GM19468 (cell line): Measurements from ENCODE around the gene SLC38A7.
"Not testable (repeated sequence)": the region's sequence is repeated elsewhere in the genome, so short reads cannot be mapped to it uniquely, and the experiment has no call there.

ENCODE experiments used
- ATAC-seq: cut with Tn5 transposase; IDR thresholded peaks from one replicate; pipeline ENCODE4 v1.9.1; 2021; ENCODE audit warnings: mild to moderate bottlenecking, moderate library complexity, moderate number of reproducible peaks; ENCODE audit not compliant: unreplicated experiment; ENCODE audit errors: extremely low read depth

Gene SLC38A7

DNA sequence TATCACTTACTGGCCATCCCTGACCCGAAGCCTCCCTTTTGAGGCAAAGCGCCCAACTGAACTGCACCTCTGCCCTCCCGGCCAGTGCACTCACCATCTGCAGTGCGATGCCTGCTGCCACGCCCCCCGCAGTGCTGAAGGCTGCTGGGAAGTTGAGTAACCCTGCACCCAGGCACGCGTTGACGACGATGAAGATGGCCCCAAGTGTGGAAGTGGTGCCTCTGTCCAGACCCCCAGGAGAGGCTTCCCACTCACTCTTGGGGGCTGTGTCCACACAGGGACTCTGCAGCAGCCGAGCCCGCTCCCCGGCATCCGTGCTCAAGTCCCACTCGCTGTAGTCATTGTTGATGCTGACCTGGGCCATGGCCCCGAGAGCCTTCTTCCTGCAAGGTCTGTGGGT lies 4.8 kb downstream of the SLC38A7 start:
- no peak for ATAC-seq

GRCh38 chr16:58678716-58679115 lies 5.9 kb downstream of the SLC38A7 start:
- no peak for ATAC-seq

- no peak for ATAC-seq
Measured at GRCh38 chr16:58678269-58678668, 6.3 kb downstream of the SLC38A7 start.

DNA sequence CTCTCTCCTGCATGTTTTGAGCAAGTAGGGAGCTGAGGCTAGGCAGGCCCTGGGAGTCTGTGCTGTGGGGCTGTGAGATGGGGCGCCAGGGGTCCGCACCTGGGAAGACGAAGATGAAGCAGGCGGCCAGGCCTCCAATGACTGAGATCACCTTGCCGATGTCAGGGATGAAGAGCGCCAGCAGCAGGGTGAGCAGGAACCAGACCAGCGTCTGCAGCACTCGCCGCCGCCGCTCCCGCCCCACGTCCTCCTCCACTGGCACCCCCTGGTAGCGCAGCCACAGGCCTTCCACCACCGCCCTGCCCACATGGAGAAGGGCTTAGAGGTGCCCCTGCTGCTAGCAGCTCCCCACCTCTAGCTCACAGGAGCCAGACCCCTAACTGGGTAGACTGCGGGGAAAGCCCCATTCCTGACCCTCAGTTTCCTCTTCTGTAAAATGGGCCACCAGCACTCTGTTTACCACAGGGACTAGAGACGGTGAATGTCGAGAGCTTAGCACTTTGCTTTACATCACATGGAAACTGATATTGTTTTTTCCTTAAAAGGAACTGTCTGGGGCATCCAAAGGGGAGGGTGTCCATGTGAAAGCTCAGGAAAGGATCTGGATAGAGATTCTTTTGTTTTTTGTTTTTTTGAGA lies 13.5 kb downstream of the SLC38A7 start:
- no peak for ATAC-seq

- ATAC-seq: no peak
Measured at GRCh38 chr16:58670177-58670576, 14.4 kb downstream of the SLC38A7 start.

DNA sequence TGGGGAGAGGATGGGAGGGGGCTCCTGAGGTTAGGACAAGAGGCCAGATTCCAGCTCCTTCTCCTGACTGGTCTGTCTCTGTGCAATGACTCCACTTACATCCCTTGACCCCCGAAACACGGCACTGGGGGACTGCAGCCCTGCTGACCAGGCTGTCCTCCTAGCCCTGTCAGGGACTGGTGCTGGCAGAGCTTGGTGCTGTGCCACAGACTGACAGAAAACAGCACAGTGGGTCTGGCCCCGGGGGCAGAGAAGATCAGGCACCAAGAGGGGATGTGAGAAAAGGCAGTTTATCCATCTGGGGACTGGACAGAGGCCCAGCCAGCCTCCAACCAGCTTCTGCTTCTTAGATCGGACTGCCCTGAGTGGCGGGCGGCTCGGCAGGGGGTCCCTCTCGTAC lies 19.4 kb downstream of the SLC38A7 start:
- ATAC-seq: no peak

DNA sequence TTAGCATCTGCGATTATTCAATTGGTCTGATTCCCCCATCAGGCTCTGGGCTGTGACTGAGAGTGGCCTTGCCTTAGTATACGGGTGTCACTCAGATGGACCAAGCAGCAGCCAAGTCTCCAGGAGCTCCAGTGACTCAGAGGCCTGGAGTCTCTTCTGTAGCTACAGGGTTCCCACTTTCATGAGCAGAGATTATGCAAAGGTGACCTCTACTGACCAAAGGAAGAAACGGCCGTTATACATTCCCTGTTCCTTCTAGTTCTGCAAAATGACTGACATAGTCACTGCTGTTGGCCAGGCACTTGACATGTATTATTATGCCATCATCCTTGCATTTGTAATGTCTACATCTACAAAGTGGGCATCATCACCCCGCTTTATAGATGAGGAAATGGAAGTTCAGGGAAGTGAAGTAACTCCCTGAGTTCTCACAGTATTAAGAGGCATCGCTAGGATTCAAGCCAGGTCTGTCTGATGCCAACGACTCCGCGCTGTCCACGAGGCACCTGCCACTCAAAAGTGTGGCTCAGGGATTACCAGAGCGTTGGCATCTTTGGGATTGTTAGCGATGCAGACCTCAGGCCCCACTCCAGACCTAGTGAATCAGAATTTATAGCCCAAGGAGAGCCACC lies 23.3 kb downstream of the SLC38A7 start:
- ATAC-seq: no peak

- not testable (repeated sequence) for ATAC-seq
Measured at GRCh38 chr16:58659911-58660310, 24.7 kb downstream of the SLC38A7 start.

- no peak for ATAC-seq
Measured at GRCh38 chr16:58658796-58659211, 25.8 kb downstream of the SLC38A7 start.

DNA sequence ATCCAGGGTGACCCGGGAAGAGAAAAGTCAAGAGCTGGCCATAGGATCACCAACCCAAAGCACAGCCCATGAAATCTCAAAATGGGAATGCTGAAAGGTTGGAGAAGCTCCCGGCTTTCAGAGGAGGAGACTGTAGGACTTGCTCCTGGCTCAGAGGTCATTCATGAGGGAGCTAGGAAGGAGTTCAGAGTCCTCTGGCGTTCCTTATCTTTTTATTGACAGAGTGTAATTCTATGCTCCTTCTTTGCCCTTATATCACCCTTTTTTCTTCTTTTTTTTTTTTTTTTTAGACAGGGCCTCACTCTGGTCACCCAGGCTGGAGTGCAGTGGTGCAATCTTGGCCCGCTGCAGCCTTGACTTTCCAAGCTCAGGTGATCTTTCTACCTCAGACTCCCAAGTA lies 27.7 kb downstream of the SLC38A7 start:
- no peak for ATAC-seq

DNA sequence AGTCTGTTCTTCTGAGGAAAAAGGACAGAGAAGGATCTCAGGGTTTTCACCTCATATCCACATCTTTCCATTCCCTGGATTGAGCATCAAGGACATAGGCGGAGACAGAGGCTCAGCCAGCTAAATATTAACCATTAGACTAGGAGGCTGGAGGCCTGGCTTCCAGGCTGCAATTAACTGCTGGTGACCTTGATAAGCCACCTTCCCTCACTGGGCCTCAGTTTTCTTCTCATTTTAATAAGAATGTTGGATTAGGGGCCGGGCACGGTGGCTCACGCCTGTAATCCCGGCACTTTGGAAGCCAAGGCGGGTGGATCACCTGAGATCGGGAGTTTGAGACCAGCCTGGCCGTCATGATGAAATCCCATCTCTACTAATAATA lies 29.4 kb downstream of the SLC38A7 start:
- ATAC-seq: no peak

DNA sequence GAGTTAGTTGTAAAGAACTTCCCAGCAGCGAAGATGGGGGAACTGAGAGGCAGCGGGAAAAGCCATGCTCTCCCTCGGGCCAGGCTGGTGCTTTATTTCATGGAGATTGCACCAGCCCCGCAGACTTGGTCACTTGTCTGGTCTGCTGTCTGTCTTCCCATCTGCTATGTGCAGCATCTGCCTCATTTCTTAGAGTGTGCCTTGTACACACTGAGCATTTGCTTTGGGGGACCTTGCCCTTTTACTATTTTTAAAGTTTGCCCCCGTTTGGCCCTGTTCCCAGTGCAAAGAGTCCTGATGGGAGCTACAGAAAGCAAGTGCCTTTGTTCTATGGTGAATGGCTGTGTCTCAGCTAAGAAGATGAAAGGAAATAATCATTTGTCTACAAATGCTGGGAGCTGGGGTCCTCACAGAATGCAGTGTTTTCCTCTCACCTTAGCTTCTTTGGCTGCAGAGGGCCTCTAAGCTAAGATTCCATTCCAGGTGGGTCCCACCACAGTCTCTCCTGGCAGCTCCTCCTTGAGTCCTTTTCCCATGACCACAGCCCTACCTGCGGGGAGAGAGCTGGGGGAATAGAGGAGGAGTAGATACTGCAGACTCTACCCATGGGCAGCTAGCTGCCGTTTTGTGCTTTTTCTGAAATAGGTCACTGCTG lies 29.9 kb downstream of the SLC38A7 start:
- no peak for ATAC-seq

DNA sequence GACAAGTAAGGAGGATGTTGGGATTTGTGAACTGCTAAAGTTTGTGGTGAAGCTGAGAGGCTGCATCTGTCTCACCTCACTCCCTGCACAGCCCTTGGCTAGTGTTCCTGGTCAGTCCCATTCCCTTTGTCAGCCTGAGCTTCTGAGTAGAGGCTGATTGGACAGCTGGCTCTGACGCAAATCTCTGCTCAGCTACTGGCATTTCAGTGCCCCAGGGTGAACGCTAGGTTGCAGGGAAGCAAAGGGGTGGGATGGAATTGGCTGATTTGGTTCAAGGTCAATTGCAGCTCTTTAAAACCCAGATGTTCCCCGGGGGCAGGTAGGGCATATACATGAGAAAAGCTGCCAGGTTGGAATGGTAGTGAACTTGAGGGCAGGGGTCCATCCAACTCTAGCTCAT lies 31.8 kb downstream of the SLC38A7 start:
- no peak for ATAC-seq

DNA sequence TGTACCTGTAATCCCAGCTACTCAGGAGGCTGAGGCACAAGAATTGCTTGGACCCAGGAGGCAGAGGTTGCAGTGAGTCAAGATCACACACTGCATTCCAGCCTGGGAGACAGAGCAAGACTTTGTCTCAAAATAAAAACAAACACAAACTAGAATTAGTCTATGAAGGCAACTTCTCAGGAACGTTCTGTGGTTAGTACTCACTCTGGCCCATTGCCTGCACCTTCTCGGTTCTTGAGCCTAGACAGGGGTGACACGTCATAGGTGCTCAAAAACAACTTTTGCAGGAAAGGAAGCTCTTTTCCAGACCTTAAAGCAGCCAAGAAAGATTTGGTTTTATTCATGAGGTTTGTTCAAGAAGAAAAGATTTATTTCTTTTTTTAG lies 32.6 kb downstream of the SLC38A7 start:
- ATAC-seq: no peak

DNA sequence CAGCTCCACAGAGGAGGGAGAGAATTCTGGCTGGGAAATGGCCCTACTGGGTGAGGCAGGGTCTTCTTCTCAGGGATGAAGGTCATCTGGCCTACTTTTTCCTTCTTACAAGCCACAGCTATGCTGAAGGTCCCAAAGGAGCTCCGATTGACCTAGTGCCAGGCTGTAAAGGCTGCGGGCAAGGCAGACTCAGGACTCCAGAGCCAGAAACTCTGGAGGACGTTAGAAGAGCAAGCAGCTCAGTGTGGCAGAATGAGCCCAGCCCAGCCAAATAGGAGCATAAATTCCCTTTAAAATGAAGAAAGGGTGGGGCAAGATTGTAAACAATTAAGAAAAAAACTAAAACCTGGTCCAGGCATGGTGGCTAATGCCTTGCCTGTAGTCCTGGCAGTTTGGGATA lies 34.9 kb downstream of the SLC38A7 start:
- no peak for ATAC-seq

- ATAC-seq: no peak
Measured at GRCh38 chr16:58647107-58647506, 37.5 kb downstream of the SLC38A7 start.

DNA sequence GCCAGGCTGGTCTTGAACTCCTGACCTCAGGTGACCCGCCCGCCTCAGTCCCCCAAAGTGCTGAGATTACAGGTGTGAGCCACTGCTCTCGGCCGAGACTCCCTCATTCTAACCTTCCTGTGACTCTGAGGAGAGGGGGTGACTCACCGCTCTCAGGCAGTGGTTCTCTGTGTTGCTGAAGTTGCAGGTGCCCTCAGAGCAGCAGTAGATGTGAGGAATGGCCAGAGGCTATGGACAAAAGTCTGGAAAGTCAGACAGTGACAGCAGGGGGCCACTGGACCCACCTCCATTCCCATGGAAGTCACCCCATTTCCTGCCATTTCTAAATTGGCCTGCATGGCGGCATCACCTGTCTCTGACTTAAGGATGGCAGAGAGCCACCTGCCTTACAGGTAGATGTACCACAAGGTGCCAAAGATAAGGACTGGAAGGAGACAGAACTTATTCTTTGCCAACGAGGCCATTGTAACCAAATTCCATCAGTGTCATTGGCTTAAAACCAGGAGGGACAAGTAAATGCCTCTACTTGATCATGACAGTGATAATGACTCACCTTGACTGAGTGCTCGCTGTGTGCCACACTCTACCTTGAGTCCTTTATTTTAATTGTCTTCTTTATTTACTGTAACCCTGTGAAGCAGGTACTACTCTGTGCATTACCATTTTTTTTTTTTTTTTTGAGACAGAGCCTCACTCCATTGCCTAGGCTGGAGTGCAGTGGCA lies 39.6 kb downstream of the SLC38A7 start:
- ATAC-seq: no peak

GRCh38 chr16:58644108-58644507 lies 40.5 kb downstream of the SLC38A7 start:
- no peak for ATAC-seq

GRCh38 chr16:58640949-58641348 lies 43.6 kb downstream of the SLC38A7 start:
- no peak for ATAC-seq

- ATAC-seq: no peak
Measured at GRCh38 chr16:58639836-58640235, 44.7 kb downstream of the SLC38A7 start.

DNA sequence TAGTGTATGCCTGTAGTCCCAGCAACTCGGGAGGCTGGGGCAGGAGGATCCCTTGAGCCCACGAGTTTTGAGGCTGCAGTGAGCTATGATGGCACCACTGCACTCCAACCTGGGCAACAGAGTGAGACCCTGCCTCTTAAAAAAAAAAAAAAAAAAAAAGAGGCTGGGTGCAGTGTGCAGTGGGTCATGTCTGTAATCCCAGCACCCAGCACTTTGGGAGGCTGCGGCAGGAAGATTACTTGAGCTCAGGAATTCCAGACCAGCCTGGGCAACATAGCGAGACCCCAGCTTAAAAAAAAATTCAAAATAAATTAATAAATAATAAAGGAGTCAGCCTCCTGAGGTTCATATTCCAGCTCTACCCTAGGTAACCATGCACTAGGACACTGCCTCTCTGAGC lies 45.3 kb downstream of the SLC38A7 start:
- ATAC-seq: no peak
